Measurements from ENCODE around the gene KCNT1. TPM values are rescaled to one million over a fixed set of nuclear protein-coding genes. Genes with fewer than 3 reads are reported as not detected.

The KCNT1 gene
- total RNA-seq, 2 experiments from 2014 or later: not detected

DNA sequence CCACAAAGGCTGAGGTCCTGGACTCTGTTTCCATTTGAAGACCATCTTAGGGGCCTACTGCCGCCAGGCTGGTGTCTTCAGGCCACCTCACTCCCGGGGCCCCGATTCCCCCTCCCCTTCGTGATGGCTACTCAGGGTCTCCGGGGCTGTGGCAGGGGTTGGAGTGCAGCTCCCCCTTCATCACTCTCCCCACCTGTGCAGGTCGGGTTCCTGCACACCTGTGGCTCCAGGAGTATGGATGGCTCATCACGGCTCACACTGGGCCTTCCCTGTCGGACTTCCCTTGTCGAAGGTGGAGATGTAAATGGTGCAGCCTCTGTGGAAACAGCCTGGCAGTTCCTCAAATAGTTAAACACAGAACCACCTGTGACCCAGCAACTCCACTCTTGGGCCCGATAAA is 27.0 kb upstream of the KCNT1 start:
- intact Hi-C loops (cut with micrococcal nuclease): no loop called here
- TF ChIP-seq, protein P1, sequence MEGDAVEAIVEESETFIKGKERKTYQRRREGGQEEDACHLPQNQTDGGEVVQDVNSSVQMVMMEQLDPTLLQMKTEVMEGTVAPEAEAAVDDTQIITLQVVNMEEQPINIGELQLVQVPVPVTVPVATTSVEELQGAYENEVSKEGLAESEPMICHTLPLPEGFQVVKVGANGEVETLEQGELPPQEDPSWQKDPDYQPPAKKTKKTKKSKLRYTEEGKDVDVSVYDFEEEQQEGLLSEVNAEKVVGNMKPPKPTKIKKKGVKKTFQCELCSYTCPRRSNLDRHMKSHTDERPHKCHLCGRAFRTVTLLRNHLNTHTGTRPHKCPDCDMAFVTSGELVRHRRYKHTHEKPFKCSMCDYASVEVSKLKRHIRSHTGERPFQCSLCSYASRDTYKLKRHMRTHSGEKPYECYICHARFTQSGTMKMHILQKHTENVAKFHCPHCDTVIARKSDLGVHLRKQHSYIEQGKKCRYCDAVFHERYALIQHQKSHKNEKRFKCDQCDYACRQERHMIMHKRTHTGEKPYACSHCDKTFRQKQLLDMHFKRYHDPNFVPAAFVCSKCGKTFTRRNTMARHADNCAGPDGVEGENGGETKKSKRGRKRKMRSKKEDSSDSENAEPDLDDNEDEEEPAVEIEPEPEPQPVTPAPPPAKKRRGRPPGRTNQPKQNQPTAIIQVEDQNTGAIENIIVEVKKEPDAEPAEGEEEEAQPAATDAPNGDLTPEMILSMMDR (IDR thresholded peaks at IDR 0.05): no peak
- H3K9me3 Mint-ChIP-seq: no peaks in the 10 kb centered on the region
- peaks cover 1% of the 10 kb centered on the region for H3K27me3 Mint-ChIP-seq
- H3K4me3 Mint-ChIP-seq: no peak overlapping the region
- H3K27ac Mint-ChIP-seq: no peak overlapping the region
- ATAC-seq: no peak
- ChIA-PET CTCF (no interaction called here), POLR2A (no interaction called here)
- DNase-seq: no peak
- H3K36me3 Mint-ChIP-seq (ENCODE audit: low read depth): no peaks in the 10 kb centered on the region
- no peaks in the 10 kb centered on the region for H3K4me1 Mint-ChIP-seq (ENCODE audit: low read depth)

DNA sequence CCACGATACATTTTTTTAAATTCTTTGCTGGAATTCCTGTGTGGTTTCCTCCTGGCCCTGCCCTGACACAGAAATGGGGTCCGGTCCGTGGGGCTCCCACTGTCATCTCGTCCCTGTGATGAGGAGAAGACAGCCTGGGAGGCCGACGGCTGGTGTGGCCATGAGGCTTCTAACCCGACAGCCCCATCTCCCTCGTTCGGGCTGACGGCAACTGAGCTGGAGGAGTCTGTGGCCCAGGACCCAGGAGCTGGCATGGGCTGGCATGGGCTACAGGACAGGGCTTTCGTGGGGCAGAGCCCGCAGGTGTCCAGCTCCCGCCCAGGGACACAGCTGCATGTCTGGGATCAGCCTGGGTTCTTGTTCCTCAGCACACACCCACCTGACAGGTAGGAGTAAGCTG is 25.1 kb upstream of the KCNT1 start:
- H3K36me3 Mint-ChIP-seq (ENCODE audit: low read depth): no peaks in the 10 kb centered on the region
- ChIA-PET POLR2A (no interaction called here), CTCF (no interaction called here)
- TF ChIP-seq, protein P1 (IDR thresholded peaks at IDR 0.05): no peak
- H3K4me3 Mint-ChIP-seq: no peak overlapping the region
- intact Hi-C loops (cut with micrococcal nuclease): no loop called here
- DNase-seq (no peak), ATAC-seq (no peak)
- no peak overlapping the region for H3K27ac Mint-ChIP-seq
- no peaks in the 10 kb centered on the region for H3K4me1 Mint-ChIP-seq (ENCODE audit: low read depth)
- peaks cover 3% of the 10 kb centered on the region for H3K27me3 Mint-ChIP-seq
- no peaks in the 10 kb centered on the region for H3K9me3 Mint-ChIP-seq

DNA sequence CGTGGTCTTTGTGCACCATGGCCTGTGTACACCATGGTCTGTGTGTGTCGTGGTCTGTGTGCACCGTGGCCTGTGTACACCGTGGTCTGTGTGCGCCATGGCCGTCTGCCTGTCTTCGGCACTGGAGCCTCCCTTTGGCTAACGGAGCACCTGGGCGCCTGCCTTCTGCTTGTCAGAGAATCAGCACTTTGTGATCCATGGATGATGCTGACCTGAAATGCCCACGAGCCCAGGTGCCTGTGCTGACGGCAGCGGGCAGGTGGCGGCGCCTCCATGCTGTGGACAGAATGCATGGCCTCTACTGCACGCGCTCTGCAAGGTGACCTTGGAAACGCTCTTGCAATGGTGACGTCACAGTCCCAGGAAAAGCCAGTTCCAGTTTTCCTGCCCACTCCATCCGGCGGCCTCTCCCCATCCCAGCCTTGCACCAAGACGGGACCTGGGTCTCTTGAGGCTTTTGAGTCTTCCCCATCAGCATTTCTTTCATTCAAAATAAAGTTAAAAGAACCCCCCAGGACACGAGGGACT is 24.3 kb upstream of the KCNT1 start:
- intact Hi-C loops (cut with micrococcal nuclease): no loop called here
- no peak for ATAC-seq
- TF ChIP-seq, protein P1 (IDR thresholded peaks at IDR 0.05): no peak
- Mint-ChIP-seq H3K4me3 (no peak overlapping the region), H3K27me3 (peaks cover 1% of the 10 kb centered on the region), H3K9me3 (no peaks in the 10 kb centered on the region), H3K27ac (no peak overlapping the region), H3K4me1 (ENCODE audit: low read depth) (no peaks in the 10 kb centered on the region), H3K36me3 (ENCODE audit: low read depth) (no peaks in the 10 kb centered on the region)
- no peak for DNase-seq
- ChIA-PET POLR2A (no interaction called here), CTCF (no interaction called here)

- TF ChIP-seq, protein P1 (IDR thresholded peaks at IDR 0.05): no peak
- no peaks in the 10 kb centered on the region for H3K9me3 Mint-ChIP-seq
- no peak for ATAC-seq
Measured at GRCh38 chr9:135678236-135679017, 23.6 kb upstream of the KCNT1 start.

GRCh38 chr9:135680056-135680455 is 21.9 kb upstream of the KCNT1 start:
- H3K36me3 Mint-ChIP-seq (ENCODE audit: low read depth): no peaks in the 10 kb centered on the region
- no peaks in the 10 kb centered on the region for H3K9me3 Mint-ChIP-seq
- TF ChIP-seq, protein P1 (IDR thresholded peaks at IDR 0.05): no peak
- peaks cover 3% of the 10 kb centered on the region for H3K27me3 Mint-ChIP-seq
- DNase-seq: no peak
- ChIA-PET POLR2A (no interaction called here), CTCF (no interaction called here)
- H3K4me3 Mint-ChIP-seq: no peak overlapping the region
- no peaks in the 10 kb centered on the region for H3K4me1 Mint-ChIP-seq (ENCODE audit: low read depth)
- ATAC-seq: no peak
- H3K27ac Mint-ChIP-seq: no peak overlapping the region
- intact Hi-C loops (cut with micrococcal nuclease): no loop called here

More at GRCh38 chr9:135678236-135679017, 23.6 kb upstream of the KCNT1 start:
- DNase-seq: no peak
- Mint-ChIP-seq H3K36me3 (ENCODE audit: low read depth) (no peaks in the 10 kb centered on the region), H3K27ac (no peak overlapping the region), H3K4me3 (no peak overlapping the region), H3K27me3 (peaks cover 3% of the 10 kb centered on the region), H3K4me1 (ENCODE audit: low read depth) (no peaks in the 10 kb centered on the region)
- ChIA-PET CTCF (no interaction called here), POLR2A (no interaction called here)
- intact Hi-C loops (cut with micrococcal nuclease): no loop called here
